Spleen (tissue), 7 donors: ENCODE data around the gene ADAMTS4.

Experiments used
- POLR2A ChIP-seq, 3 donors: fragments of 450-650 bp; IDR thresholded peaks; one replicate each; pipeline ENCODE4 v1.5.1; 2017; ENCODE audit warnings: antibody characterized with exemption in 3 of 3, mild to moderate bottlenecking in 1 of 3
- POLR2AphosphoS5 ChIP-seq, 3 donors: sonication (generic); formaldehyde crosslinking; IDR thresholded peaks; one replicate each; pipeline ENCODE4 v1.5.1; 2017; ENCODE audit warnings: antibody characterized with exemption in 3 of 3
- TF ChIP-seq, protein P1 (sequence below), 11 experiments: fragments of 200-600 bp in 7 of 11; fragments of 450-650 bp in 4 of 11; sonication (generic) in 4 of 11; IDR thresholded peaks in 8 of 11; conservative IDR thresholded peaks in 3 of 11; 1 replicate in 7 of 11; 2 replicates in 4 of 11; pipeline versions ENCODE4 v1.4.0 to v1.8.0; 2016 to 2021; ENCODE audit warnings: antibody characterized with exemption in 11 of 11, inconsistent platforms in 4 of 11, mild to moderate bottlenecking in 1 of 11
- donor health status: DM: no; HTN: no; CAD: no; lungs with moderate emphysema.
- donor health status: DM: no; HTN: no; CAD: no.
- donor health status: DM: no; HTN: no; CAD: no.

GRCh38 chr1:161174911-161175310 lies 23.9 kb downstream of the ADAMTS4 start:
- TF ChIP-seq, protein P1, sequence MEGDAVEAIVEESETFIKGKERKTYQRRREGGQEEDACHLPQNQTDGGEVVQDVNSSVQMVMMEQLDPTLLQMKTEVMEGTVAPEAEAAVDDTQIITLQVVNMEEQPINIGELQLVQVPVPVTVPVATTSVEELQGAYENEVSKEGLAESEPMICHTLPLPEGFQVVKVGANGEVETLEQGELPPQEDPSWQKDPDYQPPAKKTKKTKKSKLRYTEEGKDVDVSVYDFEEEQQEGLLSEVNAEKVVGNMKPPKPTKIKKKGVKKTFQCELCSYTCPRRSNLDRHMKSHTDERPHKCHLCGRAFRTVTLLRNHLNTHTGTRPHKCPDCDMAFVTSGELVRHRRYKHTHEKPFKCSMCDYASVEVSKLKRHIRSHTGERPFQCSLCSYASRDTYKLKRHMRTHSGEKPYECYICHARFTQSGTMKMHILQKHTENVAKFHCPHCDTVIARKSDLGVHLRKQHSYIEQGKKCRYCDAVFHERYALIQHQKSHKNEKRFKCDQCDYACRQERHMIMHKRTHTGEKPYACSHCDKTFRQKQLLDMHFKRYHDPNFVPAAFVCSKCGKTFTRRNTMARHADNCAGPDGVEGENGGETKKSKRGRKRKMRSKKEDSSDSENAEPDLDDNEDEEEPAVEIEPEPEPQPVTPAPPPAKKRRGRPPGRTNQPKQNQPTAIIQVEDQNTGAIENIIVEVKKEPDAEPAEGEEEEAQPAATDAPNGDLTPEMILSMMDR (IDR thresholded peaks at IDR 0.05 in 8 of 11, conservative IDR thresholded peaks at IDR 0.05 in 3 of 11), result no peak
- TF ChIP-seq POLR2A (IDR thresholded peaks at IDR 0.05) (no peak), POLR2AphosphoS5 (IDR thresholded peaks at IDR 0.05) (no peak)
